Stimulated activated naive CD8-positive, alpha-beta T cell treated with anti-CD3 and anti-CD28 coated beads, Interleukin-15, amount 100 ng/mL, for 72 hours (primary cell): Measurements from ENCODE around the gene PKIG.

Source experiments
- ATAC-seq: fragments of 150-1000 bp; cut with Tn5 transposase; 2 replicates; pipeline ENCODE4 v1.10.0; 2021; ENCODE audit warnings: mild to moderate bottlenecking, moderate library complexity
- DNase-seq, 2 donors: peaks; one replicate each; pipeline ENCODE4 v3.0.0; 2021 to 2022
- H3K27ac Mint-ChIP-seq, 2 donors: one replicate each; pipeline ENCODE4 v1.8.0; 2022; ENCODE audit warnings: mild to moderate bottlenecking in 2 of 2, mixed read lengths in 2 of 2, moderate library complexity in 2 of 2
- H3K27me3 Mint-ChIP-seq: one replicate; pipeline ENCODE4 v1.8.0; 2022; ENCODE audit warnings: mixed read lengths
- H3K4me1 Mint-ChIP-seq: one replicate; pipeline ENCODE4 v1.8.0; 2022; ENCODE audit warnings: mild to moderate bottlenecking, mixed read lengths
- H3K4me3 Mint-ChIP-seq, 2 donors: one replicate each; pipeline ENCODE4 v1.8.0; 2022; ENCODE audit warnings: mild to moderate bottlenecking in 2 of 2, mixed read lengths in 2 of 2, moderate library complexity in 1 of 2
- H3K9me3 Mint-ChIP-seq, 2 donors: one replicate each; pipeline ENCODE4 v1.8.0; 2022; ENCODE audit warnings: mixed read lengths in 2 of 2

PKIG gene

DNA sequence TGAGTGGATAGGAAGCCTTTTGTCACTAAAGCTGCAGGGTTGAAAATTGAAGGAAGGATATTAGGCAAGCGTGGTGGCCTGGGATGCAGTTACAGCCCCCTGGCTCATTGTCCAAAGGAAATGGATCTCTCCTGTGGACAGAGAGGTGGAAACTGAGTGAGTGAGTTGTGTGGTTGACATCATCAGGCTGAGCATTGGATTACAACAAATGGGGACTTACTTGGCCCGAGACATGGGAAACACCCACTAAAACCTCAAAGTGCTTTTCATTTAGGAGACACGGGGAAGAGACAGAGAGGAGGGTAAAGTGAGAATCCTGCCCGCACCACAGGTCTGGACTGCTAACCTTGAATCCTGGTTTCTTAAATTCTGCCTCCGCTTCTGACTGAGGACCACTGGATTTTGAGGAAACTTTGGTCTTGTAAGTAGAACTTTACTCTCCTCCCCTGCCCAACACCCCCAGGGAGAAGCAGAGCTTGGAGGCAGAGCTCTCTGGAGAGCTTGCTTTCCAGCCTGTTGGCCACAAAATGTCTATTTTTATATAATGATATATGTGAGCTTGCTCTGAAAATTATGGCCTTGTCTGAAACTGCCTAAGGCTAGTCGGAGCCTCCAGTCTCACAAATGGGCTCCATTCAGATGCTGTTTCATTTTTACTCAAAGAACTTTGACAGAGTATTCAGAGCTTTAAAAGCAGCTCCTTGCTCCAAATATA is at the start of gene PKIG:
Gene PKIG, plus strand, starts transcription at position 269 of the 715 bp plus-strand sequence. CDS start 31,978 bp downstream, outside the sequence.
- no peaks in the 10 kb centered on the region for H3K27me3 Mint-ChIP-seq
- DNase-seq, result no peak
- H3K4me1 Mint-ChIP-seq, result peaks cover 6% of the 10 kb centered on the region
- ATAC-seq, result no peak
- peak within 1 kb of the TSS in 1 of 2 donors; percentile 74 for H3K27ac Mint-ChIP-seq
- no peaks in the 10 kb centered on the region for H3K9me3 Mint-ChIP-seq
- no peak within 1 kb of the TSS for H3K4me3 Mint-ChIP-seq

GRCh38 chr20:44532981-44533331 is 49.4 kb upstream of the PKIG start:
- no peak for DNase-seq
- no peaks in the 10 kb centered on the region for H3K27me3 Mint-ChIP-seq
- H3K27ac Mint-ChIP-seq, result no peak overlapping the region

DNA sequence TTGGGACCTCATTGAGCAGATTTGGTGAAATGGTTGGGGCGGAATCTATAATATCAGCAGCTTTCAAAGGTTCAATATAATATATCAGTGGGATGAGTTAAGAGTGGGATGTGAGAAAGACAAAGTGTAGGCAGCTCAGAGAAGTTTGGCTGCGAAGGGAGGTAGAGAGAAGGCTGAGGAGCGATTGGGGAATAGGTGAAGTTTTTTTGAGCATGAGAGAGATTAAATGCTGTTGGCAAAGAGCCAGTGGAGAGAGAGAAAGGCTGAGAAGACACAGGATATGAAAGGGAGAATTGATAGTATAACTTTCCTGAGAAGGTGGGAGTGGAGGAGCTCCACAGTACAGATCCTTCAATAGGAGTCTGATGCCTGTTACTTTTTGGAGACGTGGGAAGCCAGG is 48.5 kb upstream of the PKIG start:
- ATAC-seq, result no peak
- Mint-ChIP-seq H3K27ac (no peak overlapping the region), H3K4me1 (no peaks in the 10 kb centered on the region), H3K27me3 (no peaks in the 10 kb centered on the region), H3K4me3 (no peak overlapping the region), H3K9me3 (no peaks in the 10 kb centered on the region)
- no peak for DNase-seq

More at GRCh38 chr20:44532981-44533331, 49.4 kb upstream of the PKIG start:
- ATAC-seq, result peak; percentile 16
- H3K4me1 Mint-ChIP-seq, result no peaks in the 10 kb centered on the region
- H3K9me3 Mint-ChIP-seq, result no peaks in the 10 kb centered on the region
- no peak overlapping the region for H3K4me3 Mint-ChIP-seq

DNA sequence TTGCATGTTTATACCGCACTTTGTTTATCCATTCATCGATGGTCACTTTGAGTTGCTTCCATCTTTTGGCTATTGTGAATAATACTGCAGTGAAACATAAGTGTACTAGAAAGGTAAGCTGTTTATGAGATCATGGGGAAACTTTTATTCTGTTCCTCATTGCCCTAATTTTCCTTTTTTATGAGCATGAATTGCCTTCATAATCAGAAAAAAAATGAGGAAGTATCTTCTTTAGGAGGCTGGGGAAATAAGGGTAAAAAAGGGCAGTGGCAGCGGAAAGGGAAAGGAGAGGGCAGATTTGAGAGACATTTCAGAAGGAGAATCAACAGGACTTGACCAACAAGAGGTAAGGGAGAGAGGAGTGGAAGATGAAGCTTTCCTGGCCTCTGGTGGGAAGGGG is 46.2 kb upstream of the PKIG start:
- no peaks in the 10 kb centered on the region for H3K9me3 Mint-ChIP-seq
- no peak overlapping the region for H3K4me3 Mint-ChIP-seq
- H3K27me3 Mint-ChIP-seq, result no peaks in the 10 kb centered on the region
- H3K4me1 Mint-ChIP-seq, result no peaks in the 10 kb centered on the region
- DNase-seq (no peak), ATAC-seq (no peak)
- no peak overlapping the region for H3K27ac Mint-ChIP-seq

GRCh38 chr20:44537993-44538392 is 44.4 kb upstream of the PKIG start:
- ATAC-seq (no peak), DNase-seq (no peak)
- H3K9me3 Mint-ChIP-seq, result no peaks in the 10 kb centered on the region
- no peaks in the 10 kb centered on the region for H3K4me1 Mint-ChIP-seq
- no peak overlapping the region for H3K4me3 Mint-ChIP-seq
- no peak overlapping the region for H3K27ac Mint-ChIP-seq
- H3K27me3 Mint-ChIP-seq, result no peaks in the 10 kb centered on the region

GRCh38 chr20:44540834-44541233 is 41.5 kb upstream of the PKIG start:
- no peak overlapping the region for H3K4me3 Mint-ChIP-seq
- H3K27me3 Mint-ChIP-seq, result no peaks in the 10 kb centered on the region
- no peaks in the 10 kb centered on the region for H3K4me1 Mint-ChIP-seq
- DNase-seq, result no peak
- no peaks in the 10 kb centered on the region for H3K9me3 Mint-ChIP-seq
- no peak for ATAC-seq
- no peak overlapping the region for H3K27ac Mint-ChIP-seq

GRCh38 chr20:44541992-44542391 is 40.4 kb upstream of the PKIG start:
- Mint-ChIP-seq H3K4me3 (no peak overlapping the region), H3K4me1 (no peaks in the 10 kb centered on the region), H3K27me3 (no peaks in the 10 kb centered on the region), H3K27ac (no peak overlapping the region), H3K9me3 (no peaks in the 10 kb centered on the region)
- ATAC-seq, result no peak
- DNase-seq, result no peak

DNA sequence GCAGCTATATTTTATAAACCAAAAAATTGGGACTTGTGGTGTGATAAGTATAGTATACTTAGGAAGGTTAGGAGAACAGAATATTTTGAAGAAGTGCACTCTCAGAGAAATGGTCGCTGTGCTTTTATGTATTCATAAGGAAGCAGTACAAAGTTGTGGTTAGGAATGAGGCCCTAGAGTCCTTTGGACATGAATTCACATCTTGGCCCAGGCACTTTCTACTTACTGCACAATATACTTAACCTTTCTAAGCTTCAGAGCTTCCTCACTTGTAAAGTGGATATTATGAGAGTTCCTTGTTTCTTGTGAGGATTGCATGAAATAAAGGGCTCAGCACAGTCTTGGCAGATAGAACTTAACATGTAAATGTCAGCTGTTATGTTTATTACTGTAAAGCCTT is 39.5 kb upstream of the PKIG start:
- H3K27me3 Mint-ChIP-seq, result no peaks in the 10 kb centered on the region
- no peaks in the 10 kb centered on the region for H3K9me3 Mint-ChIP-seq
- H3K4me3 Mint-ChIP-seq, result no peak overlapping the region
- no peaks in the 10 kb centered on the region for H3K4me1 Mint-ChIP-seq
- DNase-seq, result no peak
- H3K27ac Mint-ChIP-seq, result no peak overlapping the region
- ATAC-seq, result no peak

DNA sequence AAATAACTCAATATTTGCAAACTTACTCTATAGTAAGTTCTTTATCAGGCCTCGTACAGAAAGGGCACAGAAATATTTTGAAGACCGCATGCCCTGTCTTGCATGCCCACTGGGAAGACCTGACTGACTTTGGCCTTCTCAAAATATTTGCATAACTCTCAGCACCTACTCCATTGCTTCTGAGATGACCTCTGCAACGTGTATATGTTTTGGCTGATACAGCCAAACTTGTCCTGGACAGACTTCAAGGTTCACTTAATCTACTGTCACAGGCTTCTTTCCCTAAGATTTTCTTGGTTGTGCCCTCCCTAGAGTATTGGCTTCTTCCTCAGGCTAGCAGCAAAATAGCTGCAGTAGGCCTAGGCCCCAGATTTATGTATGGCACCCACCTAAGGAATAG is 39.0 kb upstream of the PKIG start:
- ATAC-seq (no peak), DNase-seq (no peak)
- H3K4me1 Mint-ChIP-seq, result no peaks in the 10 kb centered on the region
- H3K9me3 Mint-ChIP-seq, result no peaks in the 10 kb centered on the region
- no peaks in the 10 kb centered on the region for H3K27me3 Mint-ChIP-seq
- H3K4me3 Mint-ChIP-seq, result no peak overlapping the region
- no peak overlapping the region for H3K27ac Mint-ChIP-seq

DNA sequence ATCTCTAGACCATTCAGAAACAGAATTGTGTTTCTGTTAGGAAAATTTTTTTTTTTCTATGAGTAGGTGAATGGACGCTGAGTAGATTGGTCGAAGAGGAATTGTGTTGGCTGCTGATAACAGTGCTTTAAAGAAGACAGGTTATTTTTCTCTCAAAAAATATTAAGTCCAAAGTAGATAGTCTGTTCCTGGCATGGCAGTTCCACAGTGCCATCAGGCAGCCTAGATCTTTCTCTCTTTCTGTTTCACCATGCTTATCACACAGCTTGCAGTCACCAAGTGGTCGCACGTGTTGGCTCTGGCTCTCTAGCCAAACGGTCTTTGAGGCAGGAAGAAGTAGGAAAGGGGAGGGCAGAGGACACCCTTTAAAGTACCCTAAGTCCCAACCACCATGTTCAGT is 38.1 kb upstream of the PKIG start:
- Mint-ChIP-seq H3K9me3 (no peaks in the 10 kb centered on the region), H3K4me1 (no peaks in the 10 kb centered on the region), H3K27me3 (no peaks in the 10 kb centered on the region), H3K4me3 (no peak overlapping the region), H3K27ac (no peak overlapping the region)
- ATAC-seq (no peak), DNase-seq (no peak)

DNA sequence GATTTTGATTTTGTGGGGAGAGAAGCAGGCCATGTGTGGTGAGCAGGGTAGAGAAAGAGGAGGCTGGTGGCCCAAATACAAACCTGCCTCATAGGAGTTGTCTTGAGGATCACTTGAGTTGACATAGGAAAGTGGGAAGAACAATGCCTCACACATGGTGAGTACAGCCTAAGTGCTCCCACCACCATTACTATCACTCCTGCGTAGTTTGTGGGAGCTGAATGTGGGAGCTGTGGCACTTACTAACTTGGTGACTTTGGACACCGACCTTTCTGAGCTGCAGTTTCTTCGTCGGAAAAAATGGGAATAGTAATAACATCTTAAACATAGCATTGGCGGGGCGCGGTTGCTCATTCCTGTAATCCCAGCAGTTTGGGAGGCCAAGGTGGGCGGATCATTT is 35.0 kb upstream of the PKIG start:
- DNase-seq, result no peak
- Mint-ChIP-seq H3K4me3 (no peak overlapping the region), H3K27ac (no peak overlapping the region), H3K4me1 (no peaks in the 10 kb centered on the region), H3K27me3 (no peaks in the 10 kb centered on the region), H3K9me3 (no peaks in the 10 kb centered on the region)
- no peak for ATAC-seq

GRCh38 chr20:44549123-44549522 is 33.3 kb upstream of the PKIG start:
- ATAC-seq (no peak), DNase-seq (no peak)
- Mint-ChIP-seq H3K4me1 (peaks cover 14% of the 10 kb centered on the region), H3K27me3 (no peaks in the 10 kb centered on the region), H3K27ac (no peak overlapping the region), H3K4me3 (no peak overlapping the region), H3K9me3 (no peaks in the 10 kb centered on the region)

- Mint-ChIP-seq H3K9me3 (no peaks in the 10 kb centered on the region), H3K27ac (no peak overlapping the region), H3K4me1 (peaks cover 14% of the 10 kb centered on the region), H3K4me3 (no peak overlapping the region), H3K27me3 (no peaks in the 10 kb centered on the region)
- ATAC-seq, result no peak
- no peak for DNase-seq
Observed at GRCh38 chr20:44552050-44552449, 30.3 kb upstream of the PKIG start.

- H3K27ac Mint-ChIP-seq, result peak overlapping the region in 1 of 2 donors; percentile 48
- peaks cover 14% of the 10 kb centered on the region for H3K4me1 Mint-ChIP-seq
- ATAC-seq (no peak), DNase-seq (no peak)
- H3K9me3 Mint-ChIP-seq, result no peaks in the 10 kb centered on the region
- H3K27me3 Mint-ChIP-seq, result no peaks in the 10 kb centered on the region
- no peak overlapping the region for H3K4me3 Mint-ChIP-seq
Observed at GRCh38 chr20:44552568-44552949, 29.8 kb upstream of the PKIG start.

GRCh38 chr20:44552950-44553908 is 29.1 kb upstream of the PKIG start:
- ATAC-seq, result no peak
- Mint-ChIP-seq H3K4me3 (no peak overlapping the region), H3K27me3 (no peaks in the 10 kb centered on the region), H3K27ac (peak overlapping the region in 1 of 2 donors; percentile 52), H3K4me1 (peaks cover 14% of the 10 kb centered on the region), H3K9me3 (no peaks in the 10 kb centered on the region)
- DNase-seq, result no peak

GRCh38 chr20:44559302-44559701 is 23.1 kb upstream of the PKIG start:
- DNase-seq, result no peak
- no peak overlapping the region for H3K4me3 Mint-ChIP-seq
- no peak for ATAC-seq
- no peaks in the 10 kb centered on the region for H3K9me3 Mint-ChIP-seq
- H3K4me1 Mint-ChIP-seq, result no peaks in the 10 kb centered on the region
- H3K27ac Mint-ChIP-seq, result peak overlapping the region in 1 of 2 donors; percentile 80
- no peaks in the 10 kb centered on the region for H3K27me3 Mint-ChIP-seq
